ELR (cell line): Measurements from ENCODE around the gene EOLA1.
"Not testable (repeated sequence)": the region's sequence is repeated elsewhere in the genome, so short reads cannot be mapped to it uniquely, and the experiment has no call there.

Experiments
- DNase-seq: peaks from one replicate; pipeline ENCODE4 v3.0.0-alpha.2; 2015; ENCODE audit warnings: low read depth

Gene EOLA1

DNA sequence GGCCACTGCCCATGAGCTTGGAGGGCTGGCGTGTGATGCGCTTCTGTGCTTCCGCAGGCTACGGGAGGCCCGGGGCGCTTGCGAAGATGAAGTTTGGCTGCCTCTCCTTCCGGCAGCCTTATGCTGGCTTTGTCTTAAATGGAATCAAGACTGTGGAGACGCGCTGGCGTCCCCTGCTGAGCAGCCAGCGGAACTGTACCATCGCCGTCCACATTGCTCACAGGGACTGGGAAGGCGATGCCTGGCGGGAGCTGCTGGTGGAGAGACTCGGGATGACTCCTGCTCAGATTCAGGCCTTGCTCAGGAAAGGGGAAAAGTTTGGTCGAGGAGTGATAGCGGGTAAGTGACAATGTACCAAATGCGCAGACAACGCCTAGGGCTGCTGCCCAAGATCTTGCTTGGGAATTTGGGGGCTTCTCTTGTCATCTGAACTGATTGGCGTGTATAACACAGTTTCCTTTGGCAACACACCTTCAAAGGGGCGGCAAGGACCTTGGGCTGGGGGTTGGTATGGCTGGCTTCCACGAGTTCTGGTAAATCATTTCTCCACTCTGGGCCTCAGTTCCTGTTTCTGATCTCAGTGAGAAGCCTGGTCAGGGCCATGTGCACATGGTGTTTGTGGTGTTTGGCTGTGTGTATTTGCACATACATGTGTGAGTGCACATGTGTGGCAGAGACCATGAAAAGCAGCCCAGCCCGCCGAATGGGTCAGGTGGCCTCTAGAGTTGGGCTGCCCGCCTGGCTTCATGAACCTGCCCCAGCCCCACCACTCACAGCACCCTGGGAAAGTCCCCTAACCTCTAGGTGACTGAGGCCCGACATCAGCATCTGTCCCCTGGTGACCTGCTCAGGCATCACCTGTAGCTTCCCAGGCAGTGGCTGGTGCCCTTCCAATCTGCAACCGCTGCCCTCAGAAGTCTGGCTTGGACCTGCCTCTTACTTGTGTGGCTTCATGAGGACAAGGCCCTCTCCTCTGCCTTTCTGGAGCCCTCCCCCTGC lies 5.0 kb downstream of the EOLA1 start:
- peak; percentile 33 for DNase-seq

DNA sequence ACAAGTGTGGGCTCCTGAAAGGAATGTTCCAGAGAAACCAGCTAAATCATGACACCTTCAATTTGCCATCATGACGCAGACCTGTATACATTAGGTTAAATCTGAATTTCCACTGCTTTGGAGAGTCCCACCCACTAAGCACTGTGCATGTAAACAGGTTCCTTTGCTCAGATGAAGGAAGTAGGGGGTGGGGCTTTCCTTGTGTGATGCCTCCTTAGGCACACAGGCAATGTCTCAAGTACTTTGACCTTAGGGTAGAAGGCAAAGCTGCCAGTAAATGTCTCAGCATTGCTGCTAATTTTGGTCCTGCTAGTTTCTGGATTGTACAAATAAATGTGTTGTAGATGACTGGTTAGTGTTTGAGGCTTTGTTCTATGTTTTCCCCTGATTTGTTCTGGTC lies 6.2 kb downstream of the EOLA1 start:
- not testable (repeated sequence) for DNase-seq

DNA sequence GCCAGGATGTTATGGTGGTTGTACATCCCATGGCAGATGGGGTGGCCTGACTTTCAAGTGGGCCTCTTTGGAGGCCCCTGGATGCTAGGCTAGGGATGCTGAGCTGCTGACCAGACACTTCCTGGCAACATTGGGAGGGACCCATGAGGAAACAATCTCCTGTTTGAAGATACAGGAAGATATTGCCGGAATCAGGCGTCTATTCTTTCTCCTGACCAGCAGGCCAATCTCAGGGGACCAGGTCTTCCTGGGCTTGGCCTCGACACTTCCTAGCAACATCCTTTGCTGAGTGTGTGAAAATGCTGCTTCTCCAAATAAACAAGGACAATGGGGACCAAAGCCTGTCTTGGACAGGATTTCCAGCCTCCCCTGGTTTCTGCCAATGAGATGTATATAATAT lies 7.0 kb downstream of the EOLA1 start:
- DNase-seq = not testable (repeated sequence)

DNA sequence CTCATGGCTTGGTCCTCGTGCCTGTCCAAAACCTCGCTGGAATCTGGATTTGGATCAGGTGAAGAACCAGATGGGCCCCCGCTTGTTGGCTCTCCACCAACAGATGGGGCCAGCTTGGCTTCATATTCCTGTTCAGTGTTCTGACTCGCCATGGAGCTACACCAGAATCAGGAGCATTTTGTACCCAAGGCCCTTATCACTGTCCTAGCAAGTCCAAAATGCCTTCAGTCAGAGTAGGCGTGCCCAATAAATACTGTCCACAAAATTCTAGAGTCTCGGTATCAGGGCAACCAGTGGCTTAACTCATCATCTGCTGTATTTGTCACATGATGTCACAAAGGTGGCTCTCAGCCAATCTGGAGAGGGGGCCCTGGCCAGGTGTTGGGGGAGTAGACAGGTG lies 8.9 kb downstream of the EOLA1 start, which contains the start of gene HSFX3:
TSS of gene HSFX3 (minus strand) at position 224 of the 400 bp plus-strand sequence. CDS start at position 152, 72 bp downstream.
- DNase-seq = not testable (repeated sequence)

- not testable (repeated sequence) for DNase-seq
Observed at GRCh38 chrX:149550454-149550853, 9.6 kb downstream of the EOLA1 start.

- not testable (repeated sequence) for DNase-seq
Observed at GRCh38 chrX:149551245-149551938, 10.6 kb downstream of the EOLA1 start.

DNA sequence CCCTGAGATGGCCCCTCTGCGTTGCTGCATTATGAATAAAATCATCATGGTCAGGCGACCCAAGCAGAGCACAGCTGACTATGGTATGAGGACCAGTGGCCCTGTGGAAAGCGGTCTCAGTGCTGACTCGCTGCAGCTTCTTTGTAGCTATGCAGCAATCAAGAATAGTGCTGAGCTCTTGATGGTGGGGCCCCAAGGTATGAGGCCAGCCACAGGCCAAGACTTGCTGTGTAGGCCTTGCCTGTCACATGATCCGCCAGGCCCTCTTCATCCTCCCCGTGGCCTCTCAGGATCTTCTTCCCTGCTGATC lies 11.1 kb downstream of the EOLA1 start:
- DNase-seq = not testable (repeated sequence)

GRCh38 chrX:149555251-149555650 lies 14.4 kb downstream of the EOLA1 start:
- DNase-seq = not testable (repeated sequence)

GRCh38 chrX:149563359-149563758 lies 22.5 kb downstream of the EOLA1 start:
- no peak for DNase-seq

DNA sequence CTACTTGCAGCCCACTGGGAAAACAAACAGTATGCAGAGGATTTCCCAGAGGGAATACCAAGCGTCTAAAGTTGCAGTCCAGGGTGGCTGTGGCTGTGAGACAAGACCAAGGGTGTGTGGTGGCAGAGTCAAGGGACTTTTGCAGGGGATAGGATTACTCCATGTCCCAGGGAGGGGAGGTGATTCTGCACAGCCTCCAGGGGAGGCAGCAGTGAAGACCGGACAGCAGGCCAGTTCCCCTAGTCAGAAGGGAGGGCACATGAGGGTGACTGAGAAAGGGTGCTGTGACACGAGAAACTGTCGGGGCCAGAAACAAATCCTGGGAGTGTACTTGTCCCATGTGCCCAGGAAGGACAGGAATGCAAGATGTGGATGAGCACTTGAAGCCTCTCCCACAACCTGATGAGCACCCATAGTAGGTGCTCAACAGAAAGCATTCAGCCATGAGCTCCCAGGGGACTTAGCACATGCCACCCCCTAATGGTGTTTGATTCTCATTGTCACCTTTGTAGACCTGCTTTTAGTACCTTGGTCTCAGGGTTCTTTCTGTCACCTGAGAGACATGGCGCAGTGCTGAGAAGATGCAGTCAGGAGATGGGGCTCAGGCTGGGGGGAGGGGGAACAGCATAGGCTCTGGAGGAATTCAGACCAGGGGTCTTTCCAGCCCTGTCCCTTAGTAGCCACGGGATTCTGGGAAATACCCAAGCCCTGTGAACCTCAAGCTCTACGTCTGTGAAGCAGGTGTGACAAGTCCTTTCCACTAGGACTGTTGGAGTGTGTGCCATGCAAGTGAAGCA lies 27.0 kb downstream of the EOLA1 start:
- DNase-seq = no peak

GRCh38 chrX:149568701-149569296 lies 28.0 kb downstream of the EOLA1 start:
- DNase-seq = no peak

DNA sequence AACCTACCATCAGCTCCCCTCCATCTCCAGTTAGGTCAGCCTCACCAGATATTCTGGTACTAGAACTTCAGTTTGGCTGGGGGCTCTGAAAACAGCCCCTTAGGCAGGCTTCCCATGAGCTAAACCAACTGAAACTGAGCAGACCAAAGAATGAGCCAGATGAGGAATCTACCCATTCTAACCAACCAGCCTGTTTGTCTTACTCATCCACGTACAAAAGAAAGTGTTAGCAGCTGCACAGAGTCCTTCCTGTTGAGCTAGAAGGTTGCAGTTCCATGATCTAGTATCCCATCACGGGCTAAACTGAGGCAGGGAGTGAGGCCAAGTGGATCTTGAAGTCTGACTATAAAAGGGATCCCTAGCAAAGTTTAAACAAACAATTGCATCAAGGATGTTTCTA lies 29.0 kb downstream of the EOLA1 start:
- DNase-seq = no peak

GRCh38 chrX:149570668-149571067 lies 29.9 kb downstream of the EOLA1 start:
- peak; percentile 66 for DNase-seq

DNA sequence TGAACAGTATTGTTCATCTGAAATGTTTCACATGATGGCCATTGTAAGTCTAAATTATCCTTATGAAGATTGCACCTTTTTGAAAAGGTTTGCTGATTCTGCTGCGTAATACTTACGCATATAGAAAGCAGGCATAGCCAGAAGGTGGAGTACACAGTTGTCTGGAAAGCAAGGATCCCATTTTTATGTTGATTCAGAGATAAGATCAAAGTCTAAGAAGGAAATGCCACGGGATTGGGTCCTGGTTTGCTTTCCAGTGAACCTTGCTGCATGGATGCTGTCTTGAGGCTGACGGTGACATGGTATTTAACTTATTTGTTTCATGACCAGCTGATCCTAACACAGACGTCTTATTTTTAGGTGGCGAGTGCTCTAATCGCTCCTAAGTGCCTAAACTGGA lies 31.0 kb downstream of the EOLA1 start:
- no peak for DNase-seq

- no peak for DNase-seq
Observed at GRCh38 chrX:149572743-149573142, 31.9 kb downstream of the EOLA1 start.

DNA sequence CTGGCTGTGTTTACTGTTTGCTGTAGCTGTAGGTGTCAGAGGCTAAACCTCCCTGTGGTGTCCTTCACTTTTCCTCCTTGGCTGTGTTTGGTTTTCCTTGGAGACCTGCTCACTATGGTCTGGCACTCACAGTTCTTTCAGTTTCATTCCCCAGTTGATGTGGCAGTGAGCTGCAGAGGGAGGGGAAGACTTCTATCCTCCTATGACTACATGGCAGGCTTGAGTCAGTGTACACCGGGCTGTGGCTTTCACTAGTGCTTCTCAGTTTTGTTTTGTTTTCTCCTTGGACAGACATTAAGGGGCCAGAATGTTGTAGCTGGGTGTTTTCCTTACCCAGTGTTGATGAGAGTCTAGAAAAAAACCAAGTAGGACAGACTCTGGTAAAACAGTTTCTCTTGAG lies 32.6 kb downstream of the EOLA1 start:
- DNase-seq = not testable (repeated sequence)

DNA sequence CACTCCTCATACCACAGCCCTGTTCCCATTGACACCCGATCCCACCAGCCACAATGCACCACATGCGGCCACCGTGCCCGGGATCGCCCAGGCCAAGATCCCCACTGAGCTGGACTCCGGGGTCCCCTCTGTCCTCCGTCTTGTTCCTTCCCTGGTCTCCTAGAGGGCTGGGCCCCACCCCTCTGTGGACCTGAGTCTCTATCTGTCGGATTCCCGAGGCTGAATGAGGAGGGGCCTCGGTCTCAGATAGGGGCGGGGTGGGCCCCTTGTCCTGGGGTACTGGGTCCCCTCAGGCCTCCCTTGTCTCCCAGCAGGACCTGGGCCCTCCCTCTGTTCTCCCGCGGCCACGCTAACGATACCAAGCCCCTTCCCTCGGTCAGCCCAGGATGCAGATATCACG lies 44.8 kb downstream of the EOLA1 start:
- DNase-seq = not testable (repeated sequence)

DNA sequence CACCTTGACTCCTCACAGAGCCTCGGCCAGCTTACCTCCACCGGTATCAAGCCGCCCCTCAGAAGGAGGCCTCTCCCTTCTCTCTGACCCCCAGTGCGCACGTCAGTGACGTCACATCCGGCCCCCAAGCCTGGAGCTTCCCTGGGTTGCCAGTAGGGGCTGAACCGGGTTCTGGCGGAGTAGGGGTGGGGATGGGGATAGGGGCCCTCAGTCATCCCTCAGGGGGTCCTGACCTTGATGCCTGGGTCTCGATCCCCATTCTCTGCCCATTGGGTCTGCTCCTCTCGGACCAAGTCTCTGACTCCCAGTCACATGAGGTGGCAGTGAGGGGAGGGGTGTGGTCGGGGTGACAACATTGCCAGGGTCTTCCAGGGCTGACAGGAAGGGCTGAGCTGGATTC lies 46.5 kb downstream of the EOLA1 start, which contains the start of gene MAGEA9B:
TSS of gene MAGEA9B (minus strand) at position 101 of the 400 bp plus-strand sequence. CDS start 4,280 bp downstream, outside the sequence.
- not testable (repeated sequence) for DNase-seq

- DNase-seq = not testable (repeated sequence)
Observed at GRCh38 chrX:149590993-149591392, 50.2 kb downstream of the EOLA1 start.

GRCh38 chrX:149595214-149595613 lies 54.4 kb downstream of the EOLA1 start, which contains the start of gene HSFX2:
TSS of gene HSFX2 (minus strand) at chrX:149595314. CDS start at chrX:149594700, 614 bp downstream.
- not testable (repeated sequence) for DNase-seq

DNA sequence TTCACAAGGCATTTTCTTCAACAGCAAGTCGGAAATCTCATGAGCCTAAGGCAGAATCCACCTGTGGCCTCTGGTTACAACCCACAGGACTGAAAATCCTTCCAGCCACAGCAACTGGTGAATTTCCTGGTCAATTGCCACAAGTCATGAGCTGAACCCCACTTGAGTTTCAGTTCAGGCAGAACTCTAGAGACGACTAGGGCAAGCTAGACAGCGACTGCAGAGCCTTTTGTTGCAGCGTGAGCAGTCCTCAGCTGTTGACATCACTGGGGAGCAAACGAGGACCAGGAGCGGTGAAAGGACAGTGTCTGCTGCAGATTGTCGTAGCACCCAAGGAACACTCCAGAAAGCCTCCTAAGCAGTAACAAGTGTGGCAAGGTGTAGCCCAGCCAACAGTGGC lies 55.1 kb downstream of the EOLA1 start:
- not testable (repeated sequence) for DNase-seq
